KOPT-K1 (cell line): ENCODE data around the gene TCF4.

ENCODE experiments used
- H3K27ac ChIP-seq: fragments of 200-600 bp; sonication (generic); 2 replicates; pipeline ENCODE4 v1.5.1; 2016; ENCODE audit warnings: antibody characterized with exemption, mild to moderate bottlenecking, low read depth, low read length; ENCODE audit not compliant: poor library complexity, severe bottlenecking
- H3K36me3 ChIP-seq: fragments of 200-600 bp; sonication (generic); 2 replicates; pipeline ENCODE4 v1.5.1; 2017; ENCODE audit warnings: antibody characterized with exemption, mild to moderate bottlenecking, low read length, moderate library complexity; ENCODE audit not compliant: insufficient read depth
- H3K9me3 ChIP-seq: fragments of 200-600 bp; sonication (generic); 2 replicates; pipeline ENCODE4 v1.5.1; 2017; ENCODE audit warnings: antibody characterized with exemption, low read length, mild to moderate bottlenecking; ENCODE audit not compliant: insufficient read depth, poor library complexity, severe bottlenecking

The TCF4 gene

GRCh38 chr18:55251254-55251971 lies 336.6 kb downstream of the TCF4 start:
- Histone ChIP-seq H3K9me3 (no peaks in the 10 kb centered on the region), H3K36me3 (no peaks in the 10 kb centered on the region), H3K27ac (no peak overlapping the region)

GRCh38 chr18:55250768-55251173 lies 337.2 kb downstream of the TCF4 start:
- Histone ChIP-seq H3K36me3 (no peaks in the 10 kb centered on the region), H3K9me3 (no peaks in the 10 kb centered on the region), H3K27ac (no peak overlapping the region)

DNA sequence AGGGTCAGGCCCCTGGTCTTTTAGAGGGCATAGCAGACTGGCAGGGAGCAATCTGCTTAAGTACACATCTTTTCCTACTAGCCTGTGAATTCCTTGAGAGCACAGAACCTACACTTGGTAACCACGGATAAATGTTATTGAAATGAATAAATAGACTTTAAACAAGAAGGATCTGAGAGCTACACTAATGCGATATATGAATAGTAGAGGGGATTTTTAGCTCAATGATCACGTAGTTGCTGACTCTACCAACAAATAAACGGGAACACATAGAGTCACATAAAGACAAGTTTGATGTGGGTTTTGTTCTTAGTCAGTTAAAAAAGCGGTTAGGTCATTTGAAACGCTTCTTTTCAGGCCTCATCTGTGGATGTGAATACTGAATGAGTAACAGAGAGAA lies 338.4 kb downstream of the TCF4 start:
- no peaks in the 10 kb centered on the region for H3K9me3 ChIP-seq
- no peaks in the 10 kb centered on the region for H3K36me3 ChIP-seq
- H3K27ac ChIP-seq = no peak overlapping the region

GRCh38 chr18:55248495-55248894 lies 339.5 kb downstream of the TCF4 start:
- no peaks in the 10 kb centered on the region for H3K36me3 ChIP-seq
- H3K27ac ChIP-seq = no peak overlapping the region
- no peaks in the 10 kb centered on the region for H3K9me3 ChIP-seq

GRCh38 chr18:55247032-55247431 lies 341.0 kb downstream of the TCF4 start:
- H3K27ac ChIP-seq = no peak overlapping the region
- H3K36me3 ChIP-seq = no peaks in the 10 kb centered on the region
- H3K9me3 ChIP-seq = no peaks in the 10 kb centered on the region

GRCh38 chr18:55246278-55246677 lies 341.7 kb downstream of the TCF4 start:
- Histone ChIP-seq H3K36me3 (no peaks in the 10 kb centered on the region), H3K27ac (no peak overlapping the region), H3K9me3 (no peaks in the 10 kb centered on the region)

DNA sequence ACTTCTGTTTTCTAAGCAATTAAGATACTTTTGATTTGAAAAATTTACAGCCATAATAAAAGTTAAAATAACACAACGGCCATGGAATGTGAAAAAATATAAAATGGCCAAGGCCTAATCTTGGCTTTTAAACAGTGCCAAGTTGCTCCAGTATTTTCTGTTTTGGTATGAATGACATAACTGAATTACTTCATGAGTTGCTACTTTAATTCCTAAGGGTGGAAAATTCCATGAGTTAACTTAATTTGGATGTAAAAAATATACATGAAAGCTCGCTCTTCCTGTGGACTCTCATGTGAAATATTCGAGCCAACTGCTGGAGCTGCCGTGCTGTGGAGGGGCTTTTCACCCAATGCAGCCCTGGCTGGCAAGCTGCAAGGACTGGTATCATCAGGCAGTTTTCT lies 342.8 kb downstream of the TCF4 start:
- Histone ChIP-seq H3K36me3 (no peaks in the 10 kb centered on the region), H3K9me3 (no peaks in the 10 kb centered on the region), H3K27ac (no peak overlapping the region)

DNA sequence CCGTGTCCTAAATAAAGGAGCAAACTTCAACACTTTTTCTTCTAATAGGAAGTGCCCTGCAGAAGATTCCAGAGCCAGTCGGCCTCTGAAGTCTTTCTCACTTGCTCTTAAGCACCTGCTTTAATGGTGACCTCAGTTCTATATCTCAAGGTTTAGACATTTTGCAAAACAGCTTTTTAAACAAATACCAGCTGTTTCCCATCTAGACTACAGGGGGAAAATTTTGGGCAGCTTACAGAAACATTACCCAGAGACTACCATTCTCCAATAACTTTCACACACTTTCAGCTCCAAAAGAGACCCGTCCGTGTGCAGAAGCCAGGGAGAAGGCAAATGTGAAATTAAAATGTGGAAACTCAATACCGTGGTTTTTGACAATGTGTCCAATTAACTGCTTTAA lies 343.4 kb downstream of the TCF4 start:
- no peak overlapping the region for H3K27ac ChIP-seq
- H3K9me3 ChIP-seq = no peaks in the 10 kb centered on the region
- H3K36me3 ChIP-seq = no peaks in the 10 kb centered on the region

DNA sequence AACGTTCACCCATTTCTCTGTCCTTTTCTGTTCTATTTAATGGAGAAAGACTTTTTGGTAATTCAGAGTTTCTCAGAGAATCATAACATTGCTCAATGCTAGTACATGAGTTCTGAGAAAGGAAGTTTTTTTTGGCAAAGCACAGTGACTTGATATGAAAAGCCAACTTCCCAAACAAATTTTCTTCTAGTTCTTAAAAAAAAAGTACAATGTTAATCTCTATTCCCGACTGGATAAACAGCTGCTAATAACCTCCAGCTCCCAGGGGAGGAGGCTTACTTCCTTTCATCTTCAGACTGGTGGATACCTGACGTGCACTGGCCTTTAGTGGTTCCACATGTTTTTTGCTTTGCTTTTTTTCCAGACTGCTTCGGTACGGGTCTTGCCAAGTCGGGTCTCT lies 344.1 kb downstream of the TCF4 start:
- Histone ChIP-seq H3K27ac (no peak overlapping the region), H3K9me3 (no peaks in the 10 kb centered on the region), H3K36me3 (no peaks in the 10 kb centered on the region)

DNA sequence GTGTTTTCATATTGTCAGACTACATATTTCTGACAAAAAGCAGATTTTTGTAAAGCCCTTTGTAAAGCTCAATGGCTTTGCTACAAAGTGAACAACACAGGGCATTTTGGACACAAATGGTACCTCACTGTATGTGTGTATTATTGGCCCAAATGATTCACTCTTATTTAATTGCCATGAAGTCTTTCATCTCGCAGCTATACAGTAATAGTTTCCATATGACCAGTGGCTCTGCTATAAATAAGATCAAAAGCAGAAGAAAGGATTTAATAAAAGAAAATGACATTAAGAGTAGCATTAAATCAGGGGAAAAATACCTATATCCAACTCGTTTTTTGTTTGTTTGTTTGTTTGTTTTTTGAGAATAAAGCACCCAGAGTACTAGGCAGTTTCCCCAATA lies 344.7 kb downstream of the TCF4 start:
- Histone ChIP-seq H3K36me3 (no peaks in the 10 kb centered on the region), H3K9me3 (no peaks in the 10 kb centered on the region), H3K27ac (no peak overlapping the region)

- H3K27ac ChIP-seq = no peak overlapping the region
- no peaks in the 10 kb centered on the region for H3K9me3 ChIP-seq
- no peaks in the 10 kb centered on the region for H3K36me3 ChIP-seq
These were observed 347.0 kb downstream of the TCF4 start for GRCh38 chr18:55240978-55241377.

DNA sequence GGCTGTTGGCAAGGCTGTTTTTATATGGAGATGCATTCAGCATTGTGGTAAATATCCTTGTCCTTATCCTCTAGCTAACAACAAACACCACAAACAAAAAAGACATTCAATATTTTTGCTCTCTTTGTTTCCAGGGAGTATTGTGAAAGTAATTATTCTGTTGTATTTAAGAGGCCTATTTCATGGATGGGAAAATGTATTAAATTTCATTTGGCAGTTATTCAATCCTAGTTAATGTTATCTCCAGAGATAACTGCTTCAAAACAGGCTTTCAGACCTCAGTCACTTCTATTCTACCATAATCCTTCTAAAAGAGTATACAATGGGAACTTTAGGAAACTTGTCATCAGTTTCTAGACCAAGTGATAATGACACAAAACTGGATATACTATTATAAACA lies 348.3 kb downstream of the TCF4 start:
- Histone ChIP-seq H3K27ac (no peak overlapping the region), H3K9me3 (no peaks in the 10 kb centered on the region), H3K36me3 (no peaks in the 10 kb centered on the region)

GRCh38 chr18:55237660-55238059 lies 350.3 kb downstream of the TCF4 start:
- Histone ChIP-seq H3K36me3 (no peaks in the 10 kb centered on the region), H3K27ac (no peak overlapping the region), H3K9me3 (no peaks in the 10 kb centered on the region)

GRCh38 chr18:55236150-55236931 lies 351.7 kb downstream of the TCF4 start:
- Histone ChIP-seq H3K9me3 (no peaks in the 10 kb centered on the region), H3K27ac (no peak overlapping the region), H3K36me3 (no peaks in the 10 kb centered on the region)

- H3K36me3 ChIP-seq = no peaks in the 10 kb centered on the region
- H3K9me3 ChIP-seq = no peaks in the 10 kb centered on the region
- H3K27ac ChIP-seq = no peak overlapping the region
These were observed 352.9 kb downstream of the TCF4 start for GRCh38 chr18:55235094-55235461.
